GM23338 (cell line): Measurements from ENCODE around the gene ADCY5. TPM values are rescaled to one million over a fixed set of nuclear protein-coding genes. Genes with fewer than 3 reads are reported as not detected.

ENCODE experiments used
- ATAC-seq: fragments of 200-7000 bp; cut with Tn5 transposase; 3 replicates; pipeline ENCODE4 v1.9.1; 2020
- DNase-seq: peaks from one replicate; pipeline ENCODE4 v3.0.0-alpha.2; 2015; ENCODE audit warnings: low spot score
- H2AFZ ChIP-seq: fragments of 200-600 bp; sonication (generic); 2 replicates; pipeline ENCODE4 v1.8.0; 2016; ENCODE audit warnings: antibody characterized with exemption, mild to moderate bottlenecking, moderate library complexity
- H3F3A ChIP-seq: fragments of 200-600 bp; sonication (generic); replicated peaks from 2 replicates; pipeline ENCODE4 v1.8.0; 2017; ENCODE audit warnings: antibody characterized with exemption, mixed run types, low read depth
- H3K27ac ChIP-seq: fragments of 200-600 bp; sonication (generic); 2 replicates; pipeline ENCODE4 v1.6.1; 2016; ENCODE audit warnings: low read depth
- H3K27me3 ChIP-seq: fragments of 200-600 bp; sonication (generic); 2 replicates; pipeline ENCODE4 v1.8.0; 2016; ENCODE audit warnings: mild to moderate bottlenecking, mixed run types, moderate library complexity; ENCODE audit not compliant: insufficient read depth
- H3K36me3 ChIP-seq: fragments of 200-600 bp; sonication (generic); 2 replicates; pipeline ENCODE4 v1.8.0; 2016; ENCODE audit warnings: mild to moderate bottlenecking; ENCODE audit not compliant: insufficient read depth
- H3K4me1 ChIP-seq: fragments of 200-600 bp; sonication (generic); 2 replicates; pipeline ENCODE4 v1.8.0; 2016; ENCODE audit warnings: mild to moderate bottlenecking, moderate library complexity; ENCODE audit not compliant: insufficient read depth
- H3K4me2 ChIP-seq: fragments of 200-600 bp; sonication (generic); 2 replicates; pipeline ENCODE4 v1.7.1; 2017; ENCODE audit warnings: mixed run types
- H3K4me3 ChIP-seq: fragments of 200-600 bp; sonication (generic); 2 replicates; pipeline ENCODE4 v1.6.1; 2016; ENCODE audit warnings: mixed run types
- H3K79me2 ChIP-seq: fragments of 200-600 bp; sonication (generic); replicated peaks from 2 replicates; pipeline ENCODE4 v1.8.0; 2017; ENCODE audit warnings: mild to moderate bottlenecking; ENCODE audit not compliant: insufficient read depth
- H3K9me2 ChIP-seq: fragments of 200-600 bp; sonication (generic); 2 replicates; pipeline ENCODE4 v1.8.0; 2017; ENCODE audit not compliant: insufficient read depth
- H4K20me1 ChIP-seq: fragments of 200-600 bp; sonication (generic); replicated peaks from 2 replicates; pipeline ENCODE4 v1.8.0; 2017; ENCODE audit warnings: mild to moderate bottlenecking; ENCODE audit not compliant: insufficient read depth
- H3K27ac Mint-ChIP-seq: 2 replicates; pipeline ENCODE4 v1.8.0; 2020; ENCODE audit warnings: inconsistent platforms, mild to moderate bottlenecking, moderate library complexity, mixed read lengths
- H3K27me3 Mint-ChIP-seq: 3 replicates; pipeline ENCODE4 v1.8.0; 2022; ENCODE audit warnings: low read depth, mild to moderate bottlenecking, moderate library complexity, mixed read lengths, inconsistent platforms; ENCODE audit not compliant: insufficient read depth, poor library complexity
- H3K36me3 Mint-ChIP-seq: 3 replicates; pipeline ENCODE4 v1.8.0; 2021; ENCODE audit warnings: low read depth, mild to moderate bottlenecking, inconsistent platforms, moderate library complexity, mixed read lengths
- H3K4me1 Mint-ChIP-seq: 3 replicates; pipeline ENCODE4 v1.8.0; 2020; ENCODE audit warnings: mild to moderate bottlenecking, inconsistent platforms, mixed read lengths
- H3K4me3 Mint-ChIP-seq: 3 replicates; pipeline ENCODE4 v1.8.0; 2021; ENCODE audit warnings: moderate library complexity, mild to moderate bottlenecking, inconsistent platforms, mixed read lengths
- H3K9me3 Mint-ChIP-seq: 3 replicates; pipeline ENCODE4 v1.8.0; 2020; ENCODE audit warnings: moderate library complexity, mild to moderate bottlenecking, inconsistent platforms, mixed read lengths
- JUNB ChIP-seq: IDR thresholded peaks from one replicate; pipeline ENCODE4 v1.6.1; 2016; ENCODE audit warnings: antibody characterized with exemption; ENCODE audit not compliant: unreplicated experiment
- POLR2AphosphoS5 ChIP-seq: IDR thresholded peaks from 2 replicates; pipeline ENCODE4 v1.6.1; 2016; ENCODE audit warnings: antibody characterized with exemption, low read depth
- ZNF114 ChIP-seq: fragments of 250-450 bp; sonication (Bioruptor Pico); IDR thresholded peaks from 2 replicates; pipeline ENCODE4 v1.5.0; 2020; ENCODE audit warnings: mild to moderate bottlenecking, moderate library complexity
- polyA plus RNA-seq: library from polyadenylated mRNA; unstranded; fragments of >200 nt; fragmentation: Nextera tagmentation; extraction: Ambion mirVana; gene quantifications from 2 replicates; pipeline ENCODE4 v1.2.1, GENCODE V29; 2016
- total RNA-seq: library from RNA; depleted of rRNA; stranded (reverse); fragments of >200 nt; shearing (Covaris generic); gene quantifications from 2 replicates; pipeline ENCODE4 v1.2.3, GENCODE V29; 2014
- TF ChIP-seq, protein P1 (sequence below): fragments of 250-450 bp; sonication (Bioruptor Pico); IDR thresholded peaks from 2 replicates; pipeline ENCODE4 v1.5.0; 2020; ENCODE audit warnings: mild to moderate bottlenecking, moderate library complexity
- TF ChIP-seq, protein P2 (sequence below), 2 experiments: fragments of 200-600 bp in 1 of 2; sonication (generic) in 1 of 2; conservative IDR thresholded peaks; 2 replicates each; pipeline versions ENCODE4 v1.5.1 to v1.6.1; 2016 to 2017; ENCODE audit warnings: antibody characterized with exemption in 2 of 2, low read depth in 2 of 2, mild to moderate bottlenecking in 2 of 2, moderate library complexity in 1 of 2

The ADCY5 gene
- total and polyA plus RNA-seq, 2 experiments from 2014 or later, result 3.5 to 10.2 TPM

DNA sequence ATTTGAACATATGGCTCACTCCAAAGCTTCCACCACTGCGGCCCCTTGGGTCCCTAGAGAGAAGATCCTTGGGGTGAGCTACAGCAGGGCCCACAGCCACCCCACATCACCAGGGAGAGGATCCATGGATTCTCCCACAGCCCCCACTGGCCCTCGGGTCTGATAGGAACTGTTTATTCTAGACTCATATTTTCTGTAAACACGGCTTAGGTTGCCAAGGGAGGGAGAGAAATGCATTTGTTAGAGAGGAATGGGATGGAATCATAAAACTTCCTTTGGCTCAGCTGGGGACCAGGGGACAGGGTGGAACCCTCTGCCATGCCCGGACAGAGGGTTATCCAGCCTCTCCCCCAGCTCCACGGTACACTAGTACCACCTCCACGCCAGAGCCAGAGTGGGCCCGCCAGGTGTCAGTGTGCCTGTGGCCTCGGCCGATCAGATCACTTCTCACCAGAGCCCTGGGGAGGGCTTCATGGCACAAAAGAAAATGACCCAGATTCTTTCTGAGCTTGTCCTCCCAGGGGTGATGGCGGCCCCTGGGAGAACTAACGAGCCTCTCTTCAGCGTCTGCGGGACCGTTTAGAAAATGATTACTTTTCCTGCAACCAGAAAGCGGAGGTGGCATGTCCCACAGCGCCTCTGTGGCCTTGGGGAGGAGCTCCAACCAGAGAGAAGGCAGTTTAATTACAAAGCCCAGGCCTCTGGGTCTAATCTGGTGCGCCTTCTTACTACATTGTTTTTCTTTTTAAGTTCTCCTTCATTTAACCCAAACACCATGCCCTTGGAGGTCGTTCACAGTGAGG lies 33.7 kb downstream of the ADCY5 start (continued):
- TF ChIP-seq, protein P1, sequence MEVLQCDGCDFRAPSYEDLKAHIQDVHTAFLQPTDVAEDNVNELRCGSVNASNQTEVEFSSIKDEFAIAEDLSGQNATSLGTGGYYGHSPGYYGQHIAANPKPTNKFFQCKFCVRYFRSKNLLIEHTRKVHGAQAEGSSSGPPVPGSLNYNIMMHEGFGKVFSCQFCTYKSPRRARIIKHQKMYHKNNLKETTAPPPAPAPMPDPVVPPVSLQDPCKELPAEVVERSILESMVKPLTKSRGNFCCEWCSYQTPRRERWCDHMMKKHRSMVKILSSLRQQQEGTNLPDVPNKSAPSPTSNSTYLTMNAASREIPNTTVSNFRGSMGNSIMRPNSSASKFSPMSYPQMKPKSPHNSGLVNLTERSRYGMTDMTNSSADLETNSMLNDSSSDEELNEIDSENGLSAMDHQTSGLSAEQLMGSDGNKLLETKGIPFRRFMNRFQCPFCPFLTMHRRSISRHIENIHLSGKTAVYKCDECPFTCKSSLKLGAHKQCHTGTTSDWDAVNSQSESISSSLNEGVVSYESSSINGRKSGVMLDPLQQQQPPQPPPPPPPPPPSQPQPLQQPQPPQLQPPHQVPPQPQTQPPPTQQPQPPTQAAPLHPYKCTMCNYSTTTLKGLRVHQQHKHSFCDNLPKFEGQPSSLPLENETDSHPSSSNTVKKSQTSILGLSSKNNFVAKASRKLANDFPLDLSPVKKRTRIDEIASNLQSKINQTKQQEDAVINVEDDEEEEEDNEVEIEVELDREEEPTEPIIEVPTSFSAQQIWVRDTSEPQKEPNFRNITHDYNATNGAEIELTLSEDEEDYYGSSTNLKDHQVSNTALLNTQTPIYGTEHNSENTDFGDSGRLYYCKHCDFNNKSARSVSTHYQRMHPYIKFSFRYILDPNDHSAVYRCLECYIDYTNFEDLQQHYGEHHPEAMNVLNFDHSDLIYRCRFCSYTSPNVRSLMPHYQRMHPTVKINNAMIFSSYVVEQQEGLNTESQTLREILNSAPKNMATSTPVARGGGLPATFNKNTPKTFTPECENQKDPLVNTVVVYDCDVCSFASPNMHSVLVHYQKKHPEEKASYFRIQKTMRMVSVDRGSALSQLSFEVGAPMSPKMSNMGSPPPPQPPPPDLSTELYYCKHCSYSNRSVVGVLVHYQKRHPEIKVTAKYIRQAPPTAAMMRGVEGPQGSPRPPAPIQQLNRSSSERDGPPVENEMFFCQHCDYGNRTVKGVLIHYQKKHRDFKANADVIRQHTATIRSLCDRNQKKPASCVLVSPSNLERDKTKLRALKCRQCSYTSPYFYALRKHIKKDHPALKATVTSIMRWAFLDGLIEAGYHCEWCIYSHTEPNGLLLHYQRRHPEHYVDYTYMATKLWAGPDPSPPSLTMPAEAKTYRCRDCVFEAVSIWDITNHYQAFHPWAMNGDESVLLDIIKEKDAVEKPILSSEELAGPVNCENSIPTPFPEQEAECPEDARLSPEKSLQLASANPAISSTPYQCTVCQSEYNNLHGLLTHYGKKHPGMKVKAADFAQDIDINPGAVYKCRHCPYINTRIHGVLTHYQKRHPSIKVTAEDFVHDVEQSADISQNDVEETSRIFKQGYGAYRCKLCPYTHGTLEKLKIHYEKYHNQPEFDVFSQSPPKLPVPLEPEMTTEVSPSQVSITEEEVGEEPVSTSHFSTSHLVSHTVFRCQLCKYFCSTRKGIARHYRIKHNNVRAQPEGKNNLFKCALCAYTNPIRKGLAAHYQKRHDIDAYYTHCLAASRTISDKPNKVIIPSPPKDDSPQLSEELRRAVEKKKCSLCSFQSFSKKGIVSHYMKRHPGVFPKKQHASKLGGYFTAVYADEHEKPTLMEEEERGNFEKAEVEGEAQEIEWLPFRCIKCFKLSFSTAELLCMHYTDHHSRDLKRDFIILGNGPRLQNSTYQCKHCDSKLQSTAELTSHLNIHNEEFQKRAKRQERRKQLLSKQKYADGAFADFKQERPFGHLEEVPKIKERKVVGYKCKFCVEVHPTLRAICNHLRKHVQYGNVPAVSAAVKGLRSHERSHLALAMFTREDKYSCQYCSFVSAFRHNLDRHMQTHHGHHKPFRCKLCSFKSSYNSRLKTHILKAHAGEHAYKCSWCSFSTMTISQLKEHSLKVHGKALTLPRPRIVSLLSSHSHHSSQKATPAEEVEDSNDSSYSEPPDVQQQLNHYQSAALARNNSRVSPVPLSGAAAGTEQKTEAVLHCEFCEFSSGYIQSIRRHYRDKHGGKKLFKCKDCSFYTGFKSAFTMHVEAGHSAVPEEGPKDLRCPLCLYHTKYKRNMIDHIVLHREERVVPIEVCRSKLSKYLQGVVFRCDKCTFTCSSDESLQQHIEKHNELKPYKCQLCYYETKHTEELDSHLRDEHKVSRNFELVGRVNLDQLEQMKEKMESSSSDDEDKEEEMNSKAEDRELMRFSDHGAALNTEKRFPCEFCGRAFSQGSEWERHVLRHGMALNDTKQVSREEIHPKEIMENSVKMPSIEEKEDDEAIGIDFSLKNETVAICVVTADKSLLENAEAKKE (CRISPR knock-in tag), result no peak
- TF ChIP-seq ZNF114 (no peak), JUNB (no peak)

DNA sequence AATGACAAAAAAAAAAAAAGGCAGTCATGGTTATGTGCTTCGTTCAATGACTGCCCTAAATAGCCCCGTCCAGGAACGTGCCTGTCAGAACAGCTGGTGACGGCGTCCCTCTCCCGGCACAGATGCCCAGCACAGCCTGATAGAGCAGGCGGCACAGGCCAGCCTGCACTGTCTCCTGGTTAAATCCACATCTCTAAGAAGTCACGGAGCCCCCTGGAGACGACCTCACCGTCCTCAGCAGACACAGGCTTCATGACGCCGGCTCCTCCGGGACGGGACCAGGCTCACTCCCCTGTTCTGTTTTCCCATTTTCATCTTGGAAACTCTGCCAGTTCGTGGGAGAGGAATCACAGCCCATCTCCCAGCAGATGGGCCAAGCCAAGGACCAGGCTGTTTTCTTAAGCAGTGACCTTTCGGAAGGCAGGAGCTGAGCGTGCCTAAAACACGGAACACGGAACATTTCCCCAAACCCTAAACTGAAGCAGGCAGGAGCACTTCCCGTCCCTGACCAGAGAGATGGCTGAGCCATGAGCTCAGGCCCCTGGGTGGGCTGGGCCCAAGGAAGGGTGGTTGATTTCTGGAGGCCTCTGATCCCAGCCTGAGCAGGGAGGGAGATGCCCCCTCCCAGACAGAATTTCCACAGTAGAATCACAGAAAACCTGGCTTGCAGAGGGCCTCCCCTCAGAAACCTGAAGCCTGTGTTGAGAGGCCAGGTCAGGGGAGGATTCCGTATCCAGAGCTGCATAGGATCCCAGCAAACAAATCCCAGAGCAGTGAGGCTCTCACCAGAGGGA lies 35.9 kb downstream of the ADCY5 start:
- Mint-ChIP-seq H3K4me1 (peaks cover 21% of the 10 kb centered on the region), H3K9me3 (no peaks in the 10 kb centered on the region), H3K27me3 (peaks cover 10% of the 10 kb centered on the region), H3K27ac (no peak overlapping the region), H3K36me3 (no peaks in the 10 kb centered on the region), H3K4me3 (no peak overlapping the region)
- Histone ChIP-seq H3K27me3 (no peaks in the 10 kb centered on the region), H3K4me3 (no peak overlapping the region), H3K79me2 (no peaks in the 10 kb centered on the region), H4K20me1 (no peaks in the 10 kb centered on the region), H3K27ac (no peak overlapping the region), H2AFZ (no peak overlapping the region), H3K36me3 (no peaks in the 10 kb centered on the region), H3K4me1 (no peaks in the 10 kb centered on the region), H3F3A (no peaks in the 10 kb centered on the region), H3K4me2 (no peak overlapping the region), H3K9me2 (no peaks in the 10 kb centered on the region)
- TF ChIP-seq JUNB (no peak), POLR2AphosphoS5 (no peak)
- TF ChIP-seq, protein P1 (CRISPR knock-in tag), result no peak
- TF ChIP-seq, protein P2, sequence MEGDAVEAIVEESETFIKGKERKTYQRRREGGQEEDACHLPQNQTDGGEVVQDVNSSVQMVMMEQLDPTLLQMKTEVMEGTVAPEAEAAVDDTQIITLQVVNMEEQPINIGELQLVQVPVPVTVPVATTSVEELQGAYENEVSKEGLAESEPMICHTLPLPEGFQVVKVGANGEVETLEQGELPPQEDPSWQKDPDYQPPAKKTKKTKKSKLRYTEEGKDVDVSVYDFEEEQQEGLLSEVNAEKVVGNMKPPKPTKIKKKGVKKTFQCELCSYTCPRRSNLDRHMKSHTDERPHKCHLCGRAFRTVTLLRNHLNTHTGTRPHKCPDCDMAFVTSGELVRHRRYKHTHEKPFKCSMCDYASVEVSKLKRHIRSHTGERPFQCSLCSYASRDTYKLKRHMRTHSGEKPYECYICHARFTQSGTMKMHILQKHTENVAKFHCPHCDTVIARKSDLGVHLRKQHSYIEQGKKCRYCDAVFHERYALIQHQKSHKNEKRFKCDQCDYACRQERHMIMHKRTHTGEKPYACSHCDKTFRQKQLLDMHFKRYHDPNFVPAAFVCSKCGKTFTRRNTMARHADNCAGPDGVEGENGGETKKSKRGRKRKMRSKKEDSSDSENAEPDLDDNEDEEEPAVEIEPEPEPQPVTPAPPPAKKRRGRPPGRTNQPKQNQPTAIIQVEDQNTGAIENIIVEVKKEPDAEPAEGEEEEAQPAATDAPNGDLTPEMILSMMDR (conservative IDR thresholded peaks at IDR 0.05; ENCODE audit: low read depth in 2 of 2), result no peak
- ATAC-seq, result peak; percentile 33
- peak; percentile 28 for DNase-seq
